Subcutaneous abdominal adipose tissue (tissue), 5 donors: ENCODE results near the gene GOLT1A.
A peak's percentile ranks its signal among the peaks of the same experiment; 100 is the strongest.

ENCODE experiments used
- H3K27ac ChIP-seq: one replicate; pipeline ENCODE4 v1.7.0; 2013; ENCODE audit warnings: low read depth, mild to moderate bottlenecking, inconsistent platforms, low read length, moderate library complexity
- H3K27me3 ChIP-seq, 5 donors: one replicate each; pipeline ENCODE4 v1.7.0; 2013; ENCODE audit warnings: low read length in 5 of 5, inconsistent platforms in 1 of 5; ENCODE audit not compliant: control insufficient read depth in 5 of 5, insufficient read depth in 4 of 5
- H3K36me3 ChIP-seq, 5 donors: one replicate each; pipeline ENCODE4 v1.7.0; 2013; ENCODE audit warnings: low read length in 5 of 5; ENCODE audit not compliant: control insufficient read depth in 5 of 5, insufficient read depth in 5 of 5
- H3K4me1 ChIP-seq, 5 donors: one replicate each; pipeline ENCODE4 v1.7.0; 2013; ENCODE audit warnings: low read length in 5 of 5, mild to moderate bottlenecking in 3 of 5, moderate library complexity in 1 of 5; ENCODE audit not compliant: control insufficient read depth in 5 of 5, insufficient read depth in 5 of 5
- H3K4me3 ChIP-seq, 5 donors: one replicate each; pipeline ENCODE4 v1.7.0; 2013; ENCODE audit warnings: low read length in 5 of 5, low read depth in 1 of 5
- H3K9ac ChIP-seq, 5 donors: one replicate each; pipeline ENCODE4 v1.7.0; 2013; ENCODE audit warnings: low read length in 5 of 5, mild to moderate bottlenecking in 4 of 5, moderate library complexity in 3 of 5
- H3K9me3 ChIP-seq, 5 donors: one replicate each; pipeline ENCODE4 v1.7.0; 2013; ENCODE audit warnings: low read length in 5 of 5; ENCODE audit not compliant: control insufficient read depth in 5 of 5
- donor health status: healthy.
- donor health status: healthy.
- donor health status: healthy.
- donor health status: healthy.
- donor health status: healthy.

Gene GOLT1A

GRCh38 chr1:204150702-204151551 lies 62.9 kb downstream of the GOLT1A start:
- peak overlapping the region in 4 of 5 donors; percentile 57 to 71 (median 66) for H3K4me3 ChIP-seq
- no peaks in the 10 kb centered on the region for H3K36me3 ChIP-seq
- H3K27ac ChIP-seq = no peak overlapping the region
- H3K9ac ChIP-seq = peak overlapping the region in 3 of 5 donors; percentile 61 to 77 (median 71)
- peaks cover 0 to 27% (median 18%) of the 10 kb centered on the region in 5 donors for H3K27me3 ChIP-seq
- peaks cover 0 to 18% (median 13%) of the 10 kb centered on the region in 5 donors for H3K4me1 ChIP-seq
- no peaks in the 10 kb centered on the region for H3K9me3 ChIP-seq

GRCh38 chr1:204149635-204150565 lies 63.9 kb downstream of the GOLT1A start:
- no peak overlapping the region for H3K9ac ChIP-seq
- no peaks in the 10 kb centered on the region for H3K9me3 ChIP-seq
- no peaks in the 10 kb centered on the region for H3K36me3 ChIP-seq
- H3K27me3 ChIP-seq = peaks cover 0 to 20% (median 16%) of the 10 kb centered on the region in 5 donors
- no peak overlapping the region for H3K27ac ChIP-seq
- no peak overlapping the region for H3K4me3 ChIP-seq
- H3K4me1 ChIP-seq = peaks cover 0 to 18% (median 13%) of the 10 kb centered on the region in 5 donors

- peaks cover 0 to 18% (median 13%) of the 10 kb centered on the region in 5 donors for H3K4me1 ChIP-seq
- H3K9ac ChIP-seq = no peak overlapping the region
- H3K27me3 ChIP-seq = peaks cover 0 to 16% (median 10%) of the 10 kb centered on the region in 5 donors
- H3K9me3 ChIP-seq = no peaks in the 10 kb centered on the region
- no peak overlapping the region for H3K4me3 ChIP-seq
- H3K36me3 ChIP-seq = no peaks in the 10 kb centered on the region
- no peak overlapping the region for H3K27ac ChIP-seq
Observed at GRCh38 chr1:204149107-204149506, 64.7 kb downstream of the GOLT1A start.
